Keratinocyte (primary cell): ENCODE data around the gene ANKZF1.

ENCODE experiments used
- EZH2 ChIP-seq: IDR thresholded peaks from one replicate; pipeline ENCODE4 v1.6.1; 2012; ENCODE audit warnings: inconsistent platforms, mild to moderate bottlenecking, low read length, moderate library complexity
- TF ChIP-seq, protein P1 (sequence below), 3 experiments: IDR thresholded peaks in 1 of 3; conservative IDR thresholded peaks in 1 of 3; optimal IDR thresholded peaks in 1 of 3; 2 replicates in 2 of 3; 3 replicates in 1 of 3; pipeline versions ENCODE3 to v1.5.1; 2011; ENCODE audit warnings: low read length in 3 of 3, mild to moderate bottlenecking in 3 of 3, moderate library complexity in 2 of 3, control low read depth in 1 of 3, inconsistent platforms in 1 of 3; ENCODE audit not compliant: insufficient read depth in 2 of 3; ENCODE audit errors: extremely low read depth in 1 of 3

- TF ChIP-seq, protein P1, sequence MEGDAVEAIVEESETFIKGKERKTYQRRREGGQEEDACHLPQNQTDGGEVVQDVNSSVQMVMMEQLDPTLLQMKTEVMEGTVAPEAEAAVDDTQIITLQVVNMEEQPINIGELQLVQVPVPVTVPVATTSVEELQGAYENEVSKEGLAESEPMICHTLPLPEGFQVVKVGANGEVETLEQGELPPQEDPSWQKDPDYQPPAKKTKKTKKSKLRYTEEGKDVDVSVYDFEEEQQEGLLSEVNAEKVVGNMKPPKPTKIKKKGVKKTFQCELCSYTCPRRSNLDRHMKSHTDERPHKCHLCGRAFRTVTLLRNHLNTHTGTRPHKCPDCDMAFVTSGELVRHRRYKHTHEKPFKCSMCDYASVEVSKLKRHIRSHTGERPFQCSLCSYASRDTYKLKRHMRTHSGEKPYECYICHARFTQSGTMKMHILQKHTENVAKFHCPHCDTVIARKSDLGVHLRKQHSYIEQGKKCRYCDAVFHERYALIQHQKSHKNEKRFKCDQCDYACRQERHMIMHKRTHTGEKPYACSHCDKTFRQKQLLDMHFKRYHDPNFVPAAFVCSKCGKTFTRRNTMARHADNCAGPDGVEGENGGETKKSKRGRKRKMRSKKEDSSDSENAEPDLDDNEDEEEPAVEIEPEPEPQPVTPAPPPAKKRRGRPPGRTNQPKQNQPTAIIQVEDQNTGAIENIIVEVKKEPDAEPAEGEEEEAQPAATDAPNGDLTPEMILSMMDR (optimal IDR thresholded peaks at IDR 0.05 in 1 of 3, IDR thresholded peaks at IDR 0.05 in 1 of 3, conservative IDR thresholded peaks at IDR 0.05 in 1 of 3; ENCODE audit: extremely low read depth in 1 of 3, insufficient read depth in 2 of 3, low read length in 3 of 3), result no peak
- no peak for TF ChIP-seq EZH2
These were observed 55.7 kb downstream of the ANKZF1 start for GRCh38 chr2:219285373-219285735.
